HG02678 (cell line): ENCODE results near the gene MB21D2.
"Not testable (repeated sequence)": the region's sequence is repeated elsewhere in the genome, so short reads cannot be mapped to it uniquely, and the experiment has no call there.

Experiments
- ATAC-seq: cut with Tn5 transposase; IDR thresholded peaks from one replicate; pipeline ENCODE4 v1.9.1; 2021; ENCODE audit warnings: mild to moderate bottlenecking, moderate library complexity; ENCODE audit not compliant: unreplicated experiment

Gene MB21D2, protein sequence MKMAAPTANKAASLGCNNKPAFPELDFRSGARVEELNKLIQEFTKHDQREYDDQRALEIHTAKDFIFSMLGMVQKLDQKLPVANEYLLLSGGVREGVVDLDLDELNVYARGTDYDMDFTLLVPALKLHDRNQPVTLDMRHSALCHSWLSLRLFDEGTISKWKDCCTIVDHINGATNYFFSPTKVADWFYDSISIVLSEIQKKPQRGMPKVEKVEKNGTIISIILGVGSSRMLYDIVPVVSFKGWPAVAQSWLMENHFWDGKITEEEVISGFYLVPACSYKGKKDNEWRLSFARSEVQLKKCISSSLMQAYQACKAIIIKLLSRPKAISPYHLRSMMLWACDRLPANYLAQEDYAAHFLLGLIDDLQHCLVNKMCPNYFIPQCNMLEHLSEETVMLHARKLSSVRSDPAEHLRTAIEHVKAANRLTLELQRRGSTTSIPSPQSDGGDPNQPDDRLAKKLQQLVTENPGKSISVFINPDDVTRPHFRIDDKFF

DNA sequence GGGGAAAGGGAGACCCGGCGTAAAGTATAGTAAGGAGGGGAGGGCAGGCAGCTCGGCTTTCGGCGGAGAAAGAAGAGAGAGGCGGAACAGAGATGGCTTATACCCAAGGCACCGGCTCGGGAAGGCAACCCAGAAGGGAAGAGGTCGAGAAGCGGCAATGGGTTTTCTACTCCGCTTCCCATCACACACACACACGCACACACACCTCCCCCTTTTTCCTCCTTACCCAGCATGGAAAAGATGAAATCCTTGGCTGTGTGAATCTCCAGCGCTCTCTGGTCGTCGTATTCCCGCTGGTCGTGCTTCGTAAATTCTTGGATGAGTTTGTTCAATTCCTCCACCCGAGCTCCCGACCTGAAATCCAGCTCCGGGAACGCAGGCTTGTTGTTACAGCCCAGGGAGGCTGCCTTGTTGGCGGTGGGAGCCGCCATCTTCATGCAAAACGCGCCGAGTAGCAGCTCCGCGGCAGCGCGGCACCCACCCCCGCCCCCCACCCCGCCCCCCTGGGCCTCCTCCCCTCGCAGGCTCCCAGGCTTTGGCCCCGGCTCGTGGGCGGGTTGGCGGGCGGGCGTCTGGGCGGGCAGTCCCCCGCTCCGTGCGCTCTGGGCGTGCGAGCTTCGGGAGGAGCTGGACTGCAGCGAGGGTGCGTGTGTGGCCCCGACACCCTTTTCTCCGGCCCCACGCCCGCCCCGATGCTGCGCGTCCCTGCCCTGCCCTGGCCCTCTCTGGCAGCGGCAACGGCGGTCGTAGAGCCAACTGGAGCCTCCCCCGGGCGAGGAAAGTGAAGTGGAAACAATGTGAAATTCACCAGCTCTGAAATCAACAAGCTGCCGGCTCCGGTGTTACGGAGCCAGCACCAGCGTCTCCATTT is at the start of gene MB21D2:
TSS of gene MB21D2 (minus strand) at position 453 of the 871 bp plus-strand sequence. CDS start at position 437, 16 bp downstream.
- peak; percentile 67 for ATAC-seq

DNA sequence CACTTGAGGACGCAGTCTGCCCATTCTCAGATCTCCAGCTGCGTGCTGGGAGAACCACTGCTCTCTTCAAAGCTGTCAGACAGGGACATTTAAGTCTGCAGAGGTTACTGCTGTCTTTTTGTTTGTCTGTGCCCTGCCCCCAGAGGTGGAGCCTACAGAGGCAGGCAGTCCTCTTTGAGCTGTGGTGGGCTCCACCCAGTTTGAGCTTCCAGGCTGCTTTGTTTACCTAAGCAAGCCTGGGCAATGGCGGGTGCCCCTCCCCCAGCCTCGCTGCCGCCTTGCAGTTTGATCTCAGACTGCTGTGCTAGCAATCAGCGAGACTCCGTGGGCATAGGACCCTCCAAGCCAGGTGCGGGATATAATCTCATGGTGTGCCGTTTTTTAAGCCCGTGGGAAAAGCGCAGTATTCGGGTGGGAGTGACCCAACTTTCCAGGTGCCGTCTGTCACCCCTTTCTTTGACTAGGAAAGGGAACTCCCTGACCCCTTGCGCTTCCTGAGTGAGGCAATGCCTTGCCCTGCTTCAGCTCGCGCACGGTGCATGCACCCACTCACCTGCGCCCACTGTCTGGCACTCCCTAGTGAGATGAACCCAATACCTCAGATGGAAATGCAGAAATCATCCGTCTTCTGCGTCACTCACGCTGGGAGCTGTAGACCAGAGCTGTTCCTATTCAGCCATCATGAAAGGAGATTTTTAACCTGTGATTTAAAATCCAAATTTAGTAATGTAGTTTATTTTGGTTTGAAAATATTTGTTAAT is 47.5 kb upstream of the MB21D2 start:
- not testable (repeated sequence) for ATAC-seq

DNA sequence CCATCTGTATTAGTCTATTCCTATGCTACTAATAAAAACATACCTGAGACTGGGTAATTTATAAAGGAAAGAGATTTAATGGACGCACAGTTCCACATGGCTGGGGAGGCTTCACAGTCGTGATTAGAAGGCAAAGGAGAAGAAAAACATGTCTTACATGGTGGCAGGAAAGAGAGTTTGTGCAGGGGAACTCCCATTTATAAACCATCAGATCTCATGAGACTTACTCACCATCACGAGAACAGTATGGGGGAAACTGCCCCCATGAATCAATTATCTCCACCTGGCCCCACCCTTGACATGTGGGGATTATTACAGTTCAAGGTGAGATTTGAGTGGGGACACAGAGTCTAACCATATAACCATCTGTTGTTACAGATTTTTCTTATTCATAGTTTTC is 42.1 kb upstream of the MB21D2 start:
- ATAC-seq, result no peak

DNA sequence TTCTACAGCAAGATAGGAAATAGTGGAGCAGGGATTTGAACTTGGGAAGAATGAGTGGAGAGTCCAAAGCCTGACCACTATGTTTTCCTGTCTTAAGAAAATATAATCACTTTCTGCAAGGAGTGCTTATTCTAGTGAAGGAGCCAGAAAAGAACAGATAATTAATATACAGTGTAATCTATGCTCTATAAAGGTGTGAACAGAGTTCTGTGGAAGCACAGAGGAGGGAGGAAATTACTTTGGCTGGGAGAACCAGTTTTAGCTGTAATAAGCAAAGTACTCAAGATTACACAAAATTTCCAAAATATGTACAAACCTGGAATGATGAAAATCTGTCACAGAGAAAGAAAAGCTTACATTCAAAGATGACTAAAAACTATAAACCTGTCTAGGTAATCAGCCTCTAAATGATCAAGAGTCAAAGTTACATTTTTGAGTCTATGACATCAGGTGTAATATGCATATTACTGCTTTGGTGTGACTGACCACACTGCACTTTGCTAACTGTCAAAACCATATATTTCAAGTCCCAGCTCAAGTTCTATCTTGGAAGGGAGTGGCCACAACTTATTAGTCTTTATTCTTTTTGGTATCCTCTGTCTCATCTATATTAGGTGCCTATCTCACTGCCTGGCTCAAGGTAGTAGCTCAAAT is 40.7 kb upstream of the MB21D2 start:
- ATAC-seq, result no peak

DNA sequence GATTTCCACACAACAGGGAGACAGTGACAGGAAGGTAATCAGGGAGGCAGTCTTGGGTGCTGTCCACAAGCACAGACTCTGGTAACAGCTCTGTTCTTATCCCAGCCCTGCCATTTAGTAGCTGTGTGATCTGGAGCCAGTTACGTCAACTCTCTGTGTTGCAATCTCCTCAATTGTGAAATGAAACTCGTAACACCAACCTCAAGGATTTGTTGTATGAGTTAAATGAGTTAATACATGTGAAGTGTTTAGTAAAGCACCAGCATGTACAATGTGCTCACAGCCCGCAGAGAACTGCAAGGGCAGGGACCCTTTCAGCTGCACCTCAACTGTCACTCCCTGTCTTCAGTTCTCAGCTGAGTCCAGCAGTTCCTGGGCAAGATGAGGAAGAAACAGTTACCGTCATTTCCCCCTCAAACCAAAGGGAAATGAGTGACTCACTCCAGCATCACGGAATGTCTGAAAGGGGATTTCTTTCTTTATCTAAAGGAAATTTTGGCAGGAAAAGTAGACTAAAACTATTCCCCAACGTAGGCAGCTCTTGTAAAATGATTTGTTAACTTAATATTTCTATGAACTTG is 39.9 kb upstream of the MB21D2 start:
- ATAC-seq, result no peak

DNA sequence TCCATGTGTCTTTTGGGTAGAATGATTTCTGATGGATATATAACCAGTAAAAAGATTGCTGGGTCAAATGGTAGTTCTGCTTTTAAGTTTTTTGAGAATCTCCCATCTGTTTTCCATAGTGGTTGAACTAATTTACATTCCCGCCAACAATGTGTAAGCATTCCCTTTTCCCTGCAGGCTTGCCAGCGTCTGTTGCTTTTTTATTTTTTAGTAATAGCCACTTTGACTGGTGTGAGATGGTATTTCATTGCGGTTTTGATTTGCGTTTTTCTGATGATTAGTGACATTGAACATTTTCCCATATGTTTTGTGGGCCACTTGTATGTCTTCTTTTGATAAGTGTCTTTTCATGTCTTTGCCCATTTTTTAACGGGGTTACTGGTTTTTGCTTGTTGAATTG is 36.3 kb upstream of the MB21D2 start:
- ATAC-seq, result no peak

DNA sequence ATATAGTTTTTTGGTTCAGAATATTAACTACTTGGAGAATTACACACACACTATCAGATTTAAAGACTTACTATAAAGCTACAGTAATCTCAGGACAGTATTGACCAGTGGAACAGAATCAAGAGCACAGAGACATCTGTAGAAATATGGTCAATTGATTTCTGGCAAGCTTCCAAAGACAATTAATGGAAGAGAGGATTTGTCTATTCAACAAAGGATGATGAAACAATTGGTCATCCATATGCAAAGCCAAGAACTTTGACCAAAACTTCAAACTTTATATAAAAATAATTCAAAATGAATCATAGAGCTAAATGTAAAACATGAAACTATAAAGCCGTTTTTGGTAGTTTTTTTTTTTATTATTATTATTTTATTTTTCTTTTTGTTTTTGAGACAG is 29.8 kb upstream of the MB21D2 start:
- ATAC-seq, result no peak

DNA sequence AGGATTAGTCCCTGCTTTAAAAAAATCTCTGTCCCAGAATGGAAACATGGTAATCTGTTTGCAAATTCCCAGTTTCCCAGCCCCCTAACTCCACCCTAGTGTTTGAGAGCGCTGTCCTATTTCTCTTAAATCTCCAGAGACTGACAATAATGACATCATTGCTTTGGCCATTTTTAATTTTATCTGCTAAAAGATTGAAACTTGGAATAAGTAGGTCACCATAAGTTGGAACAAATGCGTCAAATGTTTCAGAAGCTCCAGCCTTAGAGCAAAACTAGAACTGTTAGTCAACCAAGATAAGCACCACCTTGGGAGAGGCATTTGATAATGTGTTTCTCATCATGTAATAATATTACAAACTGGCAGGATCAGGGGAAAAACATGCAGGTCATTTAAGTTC is 25.7 kb upstream of the MB21D2 start:
- no peak for ATAC-seq

DNA sequence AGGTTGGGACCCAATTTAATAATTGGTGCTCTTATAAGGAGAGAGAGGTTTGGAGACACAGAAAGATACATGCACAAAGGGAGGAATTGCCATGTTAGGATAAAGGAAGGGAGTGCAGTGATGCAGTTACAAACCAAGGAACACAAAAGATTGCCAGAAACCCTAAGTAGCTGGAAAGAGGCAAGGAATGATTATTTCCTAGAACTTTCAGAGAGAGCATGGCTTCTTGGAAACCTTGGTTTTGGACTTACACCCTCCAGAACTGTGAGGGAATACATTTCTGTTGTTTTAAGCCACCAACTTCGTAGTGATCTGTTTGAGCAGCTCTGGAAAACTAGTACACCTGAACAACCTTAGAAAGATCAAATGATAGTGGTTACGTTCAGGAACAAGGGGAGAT is 25.0 kb upstream of the MB21D2 start:
- ATAC-seq, result no peak

DNA sequence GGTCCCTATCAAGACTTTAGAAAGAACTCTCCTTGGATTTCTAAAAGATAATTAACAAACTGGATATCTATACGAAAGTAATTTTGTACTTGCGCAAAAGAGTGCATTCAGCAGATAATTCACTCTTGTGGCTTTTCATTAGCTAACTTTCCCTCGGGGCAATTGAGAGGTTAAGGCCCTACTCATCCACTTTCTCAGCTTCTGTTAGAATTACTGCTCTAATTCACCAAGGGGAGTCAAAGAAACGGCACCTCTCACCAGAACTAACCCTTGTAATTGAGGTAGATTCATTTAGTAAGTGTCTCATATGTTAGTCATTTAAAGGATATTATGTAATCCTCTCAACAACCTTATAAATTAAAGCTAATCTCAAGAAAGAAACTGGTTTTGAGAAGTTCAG is 22.5 kb upstream of the MB21D2 start:
- ATAC-seq, result no peak

DNA sequence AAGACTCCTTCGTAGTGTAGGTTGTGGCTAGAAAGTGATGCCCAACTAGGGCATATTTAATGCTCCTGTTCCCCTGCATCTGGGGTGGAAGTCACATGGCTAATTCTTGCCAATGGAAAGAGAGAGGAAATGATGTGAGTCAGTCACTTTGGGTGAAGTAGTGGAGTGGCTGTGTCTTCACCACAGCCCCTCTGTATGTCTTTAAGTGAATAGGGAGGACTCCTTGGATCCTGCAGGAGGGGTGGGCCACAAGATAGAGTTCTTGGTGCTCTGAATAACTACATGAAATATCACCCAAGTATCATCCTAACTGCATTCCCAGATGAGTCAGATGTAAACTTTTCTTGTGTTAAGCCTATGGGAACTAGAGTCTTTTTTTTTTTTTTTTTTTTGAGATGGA is 17.8 kb upstream of the MB21D2 start:
- no peak for ATAC-seq

DNA sequence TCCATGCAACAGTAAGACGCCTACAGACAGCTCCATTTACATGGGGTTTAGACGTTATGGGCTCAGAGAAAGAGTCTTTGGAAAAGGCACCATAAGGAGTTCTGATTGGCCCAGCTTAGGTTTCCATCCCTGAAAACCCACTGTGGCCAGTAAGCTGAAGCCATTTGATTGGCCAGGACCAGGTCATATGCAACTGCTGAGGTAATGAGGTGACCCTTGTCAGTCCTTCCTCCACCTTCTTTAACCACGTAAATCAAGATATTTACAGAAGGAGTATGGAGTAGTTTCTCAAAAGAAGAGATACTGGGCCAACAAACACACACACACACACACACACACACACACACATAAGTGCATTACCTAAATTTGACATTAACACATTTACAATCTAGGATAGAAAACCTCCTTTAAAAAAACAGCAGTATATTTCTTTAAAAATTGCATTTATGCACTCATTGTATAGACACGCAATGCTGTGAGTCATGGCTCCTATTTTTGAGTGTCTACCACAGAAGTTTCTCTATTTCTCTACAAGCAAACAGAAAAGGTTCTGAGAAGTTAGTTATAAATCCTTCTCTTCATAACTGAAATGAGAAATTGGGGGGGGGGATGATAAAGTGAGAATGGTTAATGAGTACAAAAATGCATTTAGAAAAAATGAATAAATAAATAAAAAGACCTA is 16.3 kb upstream of the MB21D2 start:
- ATAC-seq, result no peak

DNA sequence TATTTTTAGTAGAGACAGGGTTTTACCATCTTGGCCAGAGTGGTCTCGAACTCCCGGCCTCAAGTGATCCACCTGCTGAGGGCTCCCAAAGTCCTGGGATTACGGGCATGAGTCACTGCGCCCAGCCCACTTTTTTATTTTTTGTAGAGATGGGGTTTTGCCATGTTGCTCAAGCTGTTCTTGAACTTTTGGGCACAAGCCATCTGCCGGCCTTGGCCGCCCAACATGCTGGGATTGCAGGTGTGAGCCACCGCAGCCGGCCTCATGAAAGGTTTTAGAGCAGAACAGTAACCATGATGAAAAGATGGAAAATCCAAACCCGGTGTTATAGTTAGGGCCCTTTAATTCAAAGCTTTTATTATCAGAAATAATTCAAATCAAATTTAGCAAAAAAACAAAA is 15.6 kb upstream of the MB21D2 start:
- ATAC-seq, result no peak

DNA sequence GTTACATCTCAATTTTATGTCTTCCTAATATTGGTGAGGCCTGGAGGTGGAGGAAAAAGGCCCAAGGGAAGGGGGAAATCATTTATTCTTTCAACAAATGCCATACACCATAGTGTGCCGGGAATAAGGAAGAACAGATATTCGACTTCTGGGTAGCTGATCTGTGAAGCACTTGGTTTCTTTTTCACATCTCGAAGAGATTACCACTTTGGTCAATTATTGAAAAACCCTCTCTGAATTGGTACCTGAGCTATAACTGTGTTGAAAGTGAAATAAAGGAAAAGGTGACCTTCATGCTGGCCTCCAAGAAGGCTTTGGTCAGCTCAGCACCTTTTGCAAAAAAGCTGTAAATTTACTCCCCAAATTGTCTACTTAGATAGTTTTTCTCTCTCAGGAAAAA is 14.2 kb upstream of the MB21D2 start:
- peak; percentile 53 for ATAC-seq

DNA sequence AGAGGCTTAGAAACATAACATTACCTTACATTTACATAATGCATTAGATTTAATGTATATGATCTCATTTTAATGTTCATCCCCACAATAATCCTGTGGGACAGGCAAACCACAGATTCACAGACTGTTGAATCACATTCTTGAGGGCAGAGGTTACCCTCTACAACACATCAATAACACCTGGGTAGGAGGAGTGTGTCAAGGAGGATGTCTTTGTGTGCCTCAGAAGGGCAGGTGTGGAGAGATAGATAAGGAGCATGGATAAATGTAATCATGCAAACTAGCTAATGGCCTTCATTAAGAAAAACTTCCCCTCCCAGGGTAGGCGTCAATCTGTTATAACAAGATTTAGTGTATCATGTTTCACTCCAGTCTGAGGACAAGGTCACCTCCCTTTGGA is 12.9 kb upstream of the MB21D2 start:
- ATAC-seq, result no peak

DNA sequence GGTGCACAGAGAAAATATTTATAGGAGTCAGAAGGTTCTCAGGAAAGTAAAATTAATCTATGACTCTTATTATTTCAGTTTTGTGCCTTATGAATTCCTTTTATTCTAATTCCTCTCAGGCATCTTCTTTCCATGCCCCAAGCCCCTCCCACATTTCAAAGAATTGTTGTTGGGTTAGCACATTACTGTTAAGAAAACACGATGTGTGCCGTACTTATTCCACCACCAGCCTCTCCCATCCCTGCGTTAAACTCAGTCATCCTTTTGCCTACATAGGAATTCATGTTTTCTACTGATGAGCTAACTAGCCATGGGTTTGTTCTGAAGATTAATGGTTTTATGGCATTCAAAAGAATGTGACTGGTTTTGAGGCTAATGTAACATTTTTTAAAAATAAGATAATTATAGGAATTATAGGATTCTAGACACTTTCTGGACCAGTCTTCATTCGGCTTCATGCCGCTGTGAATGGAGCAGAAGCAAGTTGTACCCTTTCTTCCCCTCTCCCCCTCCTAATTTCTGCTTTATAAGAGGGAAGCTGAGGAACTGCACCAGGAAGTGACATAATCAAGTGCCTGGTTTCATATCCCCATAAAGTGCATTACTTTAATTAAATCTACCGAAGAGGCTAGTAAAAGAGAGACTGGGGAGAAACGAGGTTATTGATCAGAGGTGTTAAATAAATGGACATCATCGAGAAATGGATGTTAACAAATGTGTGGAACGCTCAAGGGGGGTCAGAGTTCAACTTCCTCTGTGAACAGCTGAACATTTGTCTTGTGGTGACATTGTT is 12.3 kb upstream of the MB21D2 start:
- no peak for ATAC-seq

DNA sequence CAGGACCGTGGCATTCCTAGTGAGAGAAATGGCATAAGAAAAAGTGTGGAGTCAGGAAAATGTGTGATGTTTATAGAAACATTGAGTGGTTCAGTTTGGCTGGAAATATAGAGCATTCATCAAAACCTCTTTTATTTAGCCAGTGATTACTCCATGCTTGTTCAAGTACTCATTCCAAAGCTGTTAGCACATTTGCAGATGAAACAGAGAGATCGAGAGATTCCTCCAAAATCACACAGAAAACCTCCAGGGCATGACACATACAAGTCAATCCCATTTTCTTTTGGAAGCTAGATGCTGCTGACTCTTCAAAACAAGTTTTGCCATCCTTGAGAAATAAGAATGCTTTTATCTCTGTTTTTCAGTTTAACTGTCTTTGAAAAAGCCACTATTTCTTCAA is 11.5 kb upstream of the MB21D2 start:
- no peak for ATAC-seq

DNA sequence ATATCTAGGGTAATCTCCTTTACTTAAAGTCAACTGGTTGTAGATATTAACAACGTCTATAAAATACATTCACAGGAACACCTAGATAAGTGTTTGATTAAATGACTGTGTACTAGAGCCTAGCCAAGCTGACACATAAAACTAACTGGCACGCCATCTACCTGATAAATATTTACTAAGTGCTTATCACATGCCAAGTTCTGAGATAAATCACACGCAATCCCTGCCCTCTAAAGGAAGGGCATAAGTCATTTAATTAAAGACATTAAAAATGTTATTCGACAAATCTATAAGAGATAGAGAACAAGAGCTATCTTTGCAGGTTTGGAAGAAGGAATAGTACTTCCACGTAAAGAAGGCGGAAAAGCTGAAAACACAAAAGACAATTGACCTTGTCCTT is 11.1 kb upstream of the MB21D2 start:
- ATAC-seq, result no peak

DNA sequence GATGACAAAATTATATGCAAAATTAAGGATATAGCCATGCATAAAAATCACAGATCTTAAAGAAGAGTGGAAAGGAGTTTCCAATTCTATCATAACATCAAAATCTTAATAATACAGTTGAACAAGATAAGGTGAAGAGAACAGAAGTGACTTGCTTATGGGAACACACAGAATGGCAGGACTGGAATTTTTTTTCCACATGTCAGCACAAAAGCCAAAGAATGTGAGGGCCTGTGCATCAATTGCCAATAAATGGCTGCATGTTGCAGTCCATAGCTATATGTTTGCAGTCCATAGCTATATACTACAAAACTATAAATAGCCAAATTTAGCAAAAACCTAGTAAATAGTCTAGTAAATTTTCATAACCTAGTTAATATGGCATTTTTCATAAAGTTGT is 10.4 kb upstream of the MB21D2 start:
- no peak for ATAC-seq
